ENCODE results near the gene SYT2. TPM values are rescaled to one million over a fixed set of nuclear protein-coding genes. Genes with fewer than 3 reads are reported as not detected.

The SYT2 gene
- total RNA-seq, 1 donor from 2014 or later, result not detected

GRCh38 chr1:202679406-202680177, 30.7 kb downstream of the SYT2 start:
- intact Hi-C loops (cut with micrococcal nuclease), result no loop called here

- intact Hi-C loops (cut with micrococcal nuclease), result no loop called here
Measured at GRCh38 chr1:202677433-202677832, 32.8 kb downstream of the SYT2 start.

- intact Hi-C loops (cut with micrococcal nuclease), result no loop called here
Measured at GRCh38 chr1:202673531-202673930, 36.7 kb downstream of the SYT2 start.

GRCh38 chr1:202671399-202671798, 38.9 kb downstream of the SYT2 start:
- intact Hi-C loops (cut with micrococcal nuclease), result no loop called here

GRCh38 chr1:202665417-202665816, 44.8 kb downstream of the SYT2 start:
- intact Hi-C loops (cut with micrococcal nuclease), result no loop called here

GRCh38 chr1:202664083-202664482, 46.2 kb downstream of the SYT2 start:
- intact Hi-C loops (cut with micrococcal nuclease), result no loop called here

GRCh38 chr1:202663131-202663530, 47.1 kb downstream of the SYT2 start:
- intact Hi-C loops (cut with micrococcal nuclease), result no loop called here

GRCh38 chr1:202662081-202662480, 48.2 kb downstream of the SYT2 start:
- intact Hi-C loops (cut with micrococcal nuclease), result no loop called here

- intact Hi-C loops (cut with micrococcal nuclease), result no loop called here
Measured at GRCh38 chr1:202661136-202661845, 49.0 kb downstream of the SYT2 start.

GRCh38 chr1:202659974-202660373, 50.3 kb downstream of the SYT2 start:
- intact Hi-C loops (cut with micrococcal nuclease), result no loop called here

- intact Hi-C loops (cut with micrococcal nuclease), result no loop called here
Measured at GRCh38 chr1:202659541-202659940, 50.7 kb downstream of the SYT2 start.

GRCh38 chr1:202658769-202659168, 51.5 kb downstream of the SYT2 start:
- intact Hi-C loops (cut with micrococcal nuclease), result no loop called here

- intact Hi-C loops (cut with micrococcal nuclease), result no loop called here
Measured at GRCh38 chr1:202658251-202658759, 51.9 kb downstream of the SYT2 start.

GRCh38 chr1:202656951-202657646, 53.2 kb downstream of the SYT2 start:
- intact Hi-C loops (cut with micrococcal nuclease), result no loop called here

GRCh38 chr1:202656057-202656456, 54.2 kb downstream of the SYT2 start:
- intact Hi-C loops (cut with micrococcal nuclease), result no loop called here

GRCh38 chr1:202654079-202654478, 56.2 kb downstream of the SYT2 start:
- intact Hi-C loops (cut with micrococcal nuclease), result no loop called here

GRCh38 chr1:202649553-202650392, 60.5 kb downstream of the SYT2 start:
- intact Hi-C loops (cut with micrococcal nuclease), result no loop called here

- intact Hi-C loops (cut with micrococcal nuclease), result no loop called here
Measured at GRCh38 chr1:202648605-202649226, 61.5 kb downstream of the SYT2 start.

GRCh38 chr1:202645097-202645476, 65.2 kb downstream of the SYT2 start:
- intact Hi-C loops (cut with micrococcal nuclease), result no loop called here

- intact Hi-C loops (cut with micrococcal nuclease), result no loop called here
Measured at GRCh38 chr1:202644219-202645096, 65.8 kb downstream of the SYT2 start.

Measured in T-helper 1 cell treated with Interleukin-12 subunit alpha and Interleukin-12 subunit beta and Interleukin-4 antibody, amounts not matched to agents 30 ng/mL and 1 ng/mL, for 36 hours (primary cell).